HG02571 (cell line): Measurements from ENCODE around the gene PTPN14.

ENCODE experiments used
- ATAC-seq: cut with Tn5 transposase; IDR thresholded peaks from one replicate; pipeline ENCODE4 v1.9.1; 2021; ENCODE audit warnings: mild to moderate bottlenecking, moderate library complexity; ENCODE audit not compliant: unreplicated experiment

PTPN14 gene

GRCh38 chr1:214378492-214378891 is 172.9 kb downstream of the PTPN14 start:
- ATAC-seq = no peak

GRCh38 chr1:214377886-214378285 is 173.5 kb downstream of the PTPN14 start:
- no peak for ATAC-seq

GRCh38 chr1:214377485-214377884 is 173.9 kb downstream of the PTPN14 start:
- ATAC-seq = no peak

GRCh38 chr1:214372092-214372491 is 179.3 kb downstream of the PTPN14 start:
- ATAC-seq = no peak

- no peak for ATAC-seq
Measured at GRCh38 chr1:214370615-214371014, 180.8 kb downstream of the PTPN14 start.

- no peak for ATAC-seq
Measured at GRCh38 chr1:214369364-214369763, 182.0 kb downstream of the PTPN14 start.

GRCh38 chr1:214367841-214368240 is 183.6 kb downstream of the PTPN14 start:
- no peak for ATAC-seq

- ATAC-seq = no peak
Measured at GRCh38 chr1:214364786-214365295, 186.6 kb downstream of the PTPN14 start.

GRCh38 chr1:214364386-214364785 is 187.0 kb downstream of the PTPN14 start:
- ATAC-seq = no peak

GRCh38 chr1:214363386-214363785 is 188.0 kb downstream of the PTPN14 start:
- ATAC-seq = no peak

- ATAC-seq = no peak
Measured at GRCh38 chr1:214362188-214362882, 189.1 kb downstream of the PTPN14 start.

GRCh38 chr1:214361636-214362035 is 189.8 kb downstream of the PTPN14 start:
- no peak for ATAC-seq

GRCh38 chr1:214360525-214361164 is 190.8 kb downstream of the PTPN14 start:
- ATAC-seq = no peak

- no peak for ATAC-seq
Measured at GRCh38 chr1:214360116-214360515, 191.3 kb downstream of the PTPN14 start.

- ATAC-seq = no peak
Measured at GRCh38 chr1:214354440-214355148, 196.8 kb downstream of the PTPN14 start.

- no peak for ATAC-seq
Measured at GRCh38 chr1:214352838-214353237, 198.6 kb downstream of the PTPN14 start.

GRCh38 chr1:214351551-214352277 is 199.7 kb downstream of the PTPN14 start:
- ATAC-seq = no peak

GRCh38 chr1:214349781-214350180 is 201.6 kb downstream of the PTPN14 start:
- no peak for ATAC-seq

GRCh38 chr1:214349008-214349407 is 202.4 kb downstream of the PTPN14 start:
- ATAC-seq = no peak

- no peak for ATAC-seq
Measured at GRCh38 chr1:214344897-214345296, 206.5 kb downstream of the PTPN14 start.

- no peak for ATAC-seq
Measured at GRCh38 chr1:214342525-214342924, 208.9 kb downstream of the PTPN14 start.
